ENCODE data around the gene RAB34. TPM values are rescaled to one million over a fixed set of nuclear protein-coding genes. Genes with fewer than 3 reads are reported as not detected.

The RAB34 gene
- total and polyA plus RNA-seq, 2 experiments from 2014 or later, result 277 to 476 TPM

GRCh38 chr17:28756049-28756804, 38.6 kb upstream of the RAB34 start:
- H3K79me2 ChIP-seq (ENCODE audit: insufficient read depth), result peaks cover 2% of the 10 kb centered on the region
- H3K9me3 ChIP-seq (ENCODE audit: low read depth), result no peaks in the 10 kb centered on the region
- H3F3A ChIP-seq (ENCODE audit: insufficient read depth), result peaks cover 6% of the 10 kb centered on the region; the same call in 1 of the 2 replicates
- 81 to 86% methylated on average over 5 of the region's 5 CpGs for WGBS, 2 experiments (ENCODE audit: low coverage in 1 of 2, low lambda C conversion rate in 2 of 2, missing lambda C conversion rate in 2 of 2)
- H3K4me2 ChIP-seq (ENCODE audit: unreplicated experiment), result no peak overlapping the region
- H3K9me2 ChIP-seq (ENCODE audit: insufficient read depth), result no peaks in the 10 kb centered on the region
- H3K9ac ChIP-seq, result no peak overlapping the region
- H3K4me1 ChIP-seq (ENCODE audit: insufficient read depth), result no peaks in the 10 kb centered on the region
- H2AFZ ChIP-seq, result no peak overlapping the region
- H3K27me3 ChIP-seq (replicated peaks; ENCODE audit: insufficient read depth), result no peaks in the 10 kb centered on the region
- no peak for TF ChIP-seq EZH2 (IDR thresholded peaks at IDR 0.05; ENCODE audit: insufficient read depth, poor library complexity, severe bottlenecking)
- no peak for TF ChIP-seq EZH2phosphoT487 (IDR thresholded peaks at IDR 0.05; ENCODE audit: insufficient read depth, low read depth)
- H3K27ac ChIP-seq, result no peak overlapping the region
- DNase-seq, result no peak
- H3K4me3 ChIP-seq, result no peak overlapping the region
- H4K20me1 ChIP-seq (ENCODE audit: insufficient read depth), result no peaks in the 10 kb centered on the region
- H3K36me3 ChIP-seq (ENCODE audit: low read depth), result peaks cover 4% of the 10 kb centered on the region; the same call in 1 of the 2 replicates
- in situ Hi-C loops (cut with MboI), result no loop called here

DNA sequence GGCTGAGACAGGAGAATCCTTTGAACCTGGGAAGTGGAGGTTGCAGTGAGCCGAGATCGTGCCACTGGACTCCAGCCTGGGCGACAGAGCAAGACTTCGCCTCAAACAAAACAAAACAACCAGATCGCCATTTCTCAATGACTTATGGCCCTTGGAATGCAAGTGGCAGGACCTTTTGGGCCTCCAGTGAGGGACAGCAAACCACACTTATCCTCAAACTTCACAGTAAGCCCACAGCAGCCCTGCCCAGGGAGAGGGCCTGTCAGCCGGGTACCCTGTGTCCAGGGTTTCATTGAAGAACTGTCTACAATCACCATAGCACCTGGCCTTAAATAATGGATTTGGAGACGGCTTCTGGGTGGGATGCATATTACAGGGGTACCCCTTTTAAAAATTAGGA, 37.8 kb upstream of the RAB34 start:
- no peaks in the 10 kb centered on the region for H4K20me1 ChIP-seq (ENCODE audit: insufficient read depth)
- no peak overlapping the region for H2AFZ ChIP-seq
- no peak overlapping the region for H3K4me3 ChIP-seq
- in situ Hi-C loops (cut with MboI), result no loop called here
- H3K27ac ChIP-seq, result no peak overlapping the region
- H3K36me3 ChIP-seq (ENCODE audit: low read depth), result peaks cover 4% of the 10 kb centered on the region; the same call in 1 of the 2 replicates
- no peaks in the 10 kb centered on the region for H3K9me3 ChIP-seq (ENCODE audit: low read depth)
- H3K4me1 ChIP-seq (ENCODE audit: insufficient read depth), result no peaks in the 10 kb centered on the region
- H3K9ac ChIP-seq, result no peak overlapping the region
- no peaks in the 10 kb centered on the region for H3K27me3 ChIP-seq (replicated peaks; ENCODE audit: insufficient read depth)
- TF ChIP-seq EZH2phosphoT487 (IDR thresholded peaks at IDR 0.05; ENCODE audit: insufficient read depth, low read depth), result no peak
- no peak for TF ChIP-seq EZH2 (IDR thresholded peaks at IDR 0.05; ENCODE audit: insufficient read depth, poor library complexity, severe bottlenecking)
- H3K4me2 ChIP-seq (ENCODE audit: unreplicated experiment), result no peak overlapping the region
- no peak for DNase-seq
- peaks cover 10% of the 10 kb centered on the region for H3K79me2 ChIP-seq (ENCODE audit: insufficient read depth)
- WGBS, 2 experiments (ENCODE audit: low coverage in 1 of 2, low lambda C conversion rate in 2 of 2, missing lambda C conversion rate in 2 of 2), result 81 to 83% methylated on average over 7 of the region's 7 CpGs
- peaks cover 13% of the 10 kb centered on the region; the same call in 1 of the 2 replicates for H3F3A ChIP-seq (ENCODE audit: insufficient read depth)
- H3K9me2 ChIP-seq (ENCODE audit: insufficient read depth), result no peaks in the 10 kb centered on the region

GRCh38 chr17:28751600-28752366, 34.1 kb upstream of the RAB34 start:
- no peaks in the 10 kb centered on the region for H3K9me3 ChIP-seq (ENCODE audit: low read depth)
- H3F3A ChIP-seq (ENCODE audit: insufficient read depth), result peaks cover 16% of the 10 kb centered on the region; the same call in 1 of the 2 replicates
- no peak overlapping the region for H3K27ac ChIP-seq
- no peak overlapping the region for H3K4me2 ChIP-seq (ENCODE audit: unreplicated experiment)
- H3K9me2 ChIP-seq (ENCODE audit: insufficient read depth), result no peaks in the 10 kb centered on the region
- no peak for TF ChIP-seq EZH2 (IDR thresholded peaks at IDR 0.05; ENCODE audit: insufficient read depth, poor library complexity, severe bottlenecking)
- no peak for TF ChIP-seq EZH2phosphoT487 (IDR thresholded peaks at IDR 0.05; ENCODE audit: insufficient read depth, low read depth)
- no peaks in the 10 kb centered on the region for H4K20me1 ChIP-seq (ENCODE audit: insufficient read depth)
- H3K4me1 ChIP-seq (ENCODE audit: insufficient read depth), result no peaks in the 10 kb centered on the region
- in situ Hi-C loops (cut with MboI), result no loop called here
- 93 to 96% methylated on average over 10 of the region's 10 CpGs for WGBS, 2 experiments (ENCODE audit: low coverage in 1 of 2, low lambda C conversion rate in 2 of 2, missing lambda C conversion rate in 2 of 2)
- no peaks in the 10 kb centered on the region for H3K27me3 ChIP-seq (replicated peaks; ENCODE audit: insufficient read depth)
- peaks cover 34% of the 10 kb centered on the region for H3K79me2 ChIP-seq (ENCODE audit: insufficient read depth)
- DNase-seq, result no peak
- H3K9ac ChIP-seq, result no peak overlapping the region
- peaks cover 4% of the 10 kb centered on the region; the same call in 1 of the 2 replicates for H3K36me3 ChIP-seq (ENCODE audit: low read depth)
- no peak overlapping the region for H2AFZ ChIP-seq
- no peak overlapping the region for H3K4me3 ChIP-seq

DNA sequence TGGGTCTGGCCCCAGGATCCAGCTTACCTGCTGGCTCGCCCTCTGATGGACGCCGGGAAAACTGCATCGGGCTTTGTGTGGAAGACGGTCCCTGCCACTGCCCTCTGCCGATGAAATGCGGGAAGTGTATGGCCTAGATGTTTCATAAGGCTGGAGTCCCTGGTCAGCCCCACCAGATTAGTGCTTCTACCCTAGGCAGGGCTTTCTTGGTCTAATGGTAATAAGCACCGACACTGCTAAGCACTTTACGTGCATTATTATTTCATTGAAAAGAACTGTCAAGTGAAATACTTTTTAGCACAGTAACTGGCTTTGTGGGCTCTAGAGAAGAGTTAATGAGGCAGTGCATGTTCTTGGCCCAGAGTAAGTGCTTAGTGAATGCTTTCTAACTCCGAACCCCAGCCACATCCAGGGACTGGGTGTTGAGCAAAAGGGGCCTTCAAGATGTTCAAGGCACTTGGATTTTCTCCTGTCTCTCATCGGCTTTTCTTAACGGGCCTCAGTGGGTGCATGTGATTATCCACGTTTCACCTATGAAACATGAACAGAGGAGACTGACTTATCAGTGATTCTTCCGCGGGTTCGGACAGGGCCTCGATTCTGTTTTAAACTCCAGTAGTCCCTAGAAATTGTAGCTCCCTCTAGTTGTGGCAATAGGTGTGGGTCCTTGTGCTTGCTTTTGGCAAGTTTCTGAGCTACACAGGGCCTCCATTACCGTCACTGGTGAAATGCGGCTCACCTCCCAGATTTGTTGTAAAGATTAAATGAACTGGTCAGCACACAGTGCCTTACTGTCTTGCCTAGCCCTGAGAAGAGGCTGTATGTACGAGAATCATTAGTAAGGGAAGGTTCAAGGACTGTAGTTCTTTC, 32.7 kb upstream of the RAB34 start:
- H3K9me3 ChIP-seq (ENCODE audit: low read depth), result no peaks in the 10 kb centered on the region
- in situ Hi-C loops (cut with MboI), result no loop called here
- peaks cover 10% of the 10 kb centered on the region; the same call in 1 of the 2 replicates for H3K4me1 ChIP-seq (ENCODE audit: insufficient read depth)
- WGBS, 2 experiments (ENCODE audit: low coverage in 1 of 2, low lambda C conversion rate in 2 of 2, missing lambda C conversion rate in 2 of 2), result 32 to 33% methylated on average over 20 of the region's 20 CpGs
- TF ChIP-seq EZH2phosphoT487 (IDR thresholded peaks at IDR 0.05; ENCODE audit: insufficient read depth, low read depth), result no peak
- TF ChIP-seq EZH2 (IDR thresholded peaks at IDR 0.05; ENCODE audit: insufficient read depth, poor library complexity, severe bottlenecking), result no peak
- H4K20me1 ChIP-seq (ENCODE audit: insufficient read depth), result no peaks in the 10 kb centered on the region
- H3K9ac ChIP-seq, result peak overlapping the region; percentile 40
- peaks cover 16% of the 10 kb centered on the region; the same call in 1 of the 2 replicates for H3F3A ChIP-seq (ENCODE audit: insufficient read depth)
- DNase-seq, result peak; percentile 95
- H3K9me2 ChIP-seq (ENCODE audit: insufficient read depth), result no peaks in the 10 kb centered on the region
- peaks cover 48% of the 10 kb centered on the region for H3K79me2 ChIP-seq (ENCODE audit: insufficient read depth)
- peaks cover 4% of the 10 kb centered on the region; the same call in 1 of the 2 replicates for H3K36me3 ChIP-seq (ENCODE audit: low read depth)
- no peaks in the 10 kb centered on the region for H3K27me3 ChIP-seq (replicated peaks; ENCODE audit: insufficient read depth)
- H3K4me3 ChIP-seq, result no peak overlapping the region
- no peak overlapping the region for H2AFZ ChIP-seq
- H3K4me2 ChIP-seq (ENCODE audit: unreplicated experiment), result no peak overlapping the region
- peak overlapping the region; percentile 35 for H3K27ac ChIP-seq
